HG03108 (cell line): Measurements from ENCODE around the gene KIF3A.
A peak's percentile ranks its signal among the peaks of the same experiment; 100 is the strongest.

Experiments
- ATAC-seq: cut with Tn5 transposase; IDR thresholded peaks from one replicate; pipeline ENCODE4 v1.9.1; 2021; ENCODE audit warnings: moderate library complexity; ENCODE audit not compliant: unreplicated experiment

The KIF3A gene

GRCh38 chr5:132665574-132666080, 71.7 kb downstream of the KIF3A start:
- no peak for ATAC-seq

GRCh38 chr5:132664696-132665209, 72.6 kb downstream of the KIF3A start:
- ATAC-seq, result no peak

- ATAC-seq, result peak; percentile 44
Measured at GRCh38 chr5:132663771-132664695, 73.3 kb downstream of the KIF3A start.

- ATAC-seq, result peak; percentile 59
Measured at GRCh38 chr5:132662925-132663770, 74.2 kb downstream of the KIF3A start.

GRCh38 chr5:132662004-132662401, 75.3 kb downstream of the KIF3A start:
- ATAC-seq, result no peak

GRCh38 chr5:132661231-132662003, 75.9 kb downstream of the KIF3A start:
- no peak for ATAC-seq

GRCh38 chr5:132659598-132660493, 77.5 kb downstream of the KIF3A start:
- no peak for ATAC-seq

GRCh38 chr5:132658381-132659302, 78.7 kb downstream of the KIF3A start:
- no peak for ATAC-seq

GRCh38 chr5:132657676-132658380, 79.5 kb downstream of the KIF3A start, which contains the start of gene IL13:
Gene IL13 (plus strand): TSS chr5:132658173. CDS start chr5:132658187, 14 bp downstream.
- no peak for ATAC-seq

- no peak for ATAC-seq
Measured at GRCh38 chr5:132656774-132657355, 80.5 kb downstream of the KIF3A start.

GRCh38 chr5:132655821-132656773, 81.2 kb downstream of the KIF3A start:
- ATAC-seq, result no peak

- no peak for ATAC-seq
Measured at GRCh38 chr5:132653716-132654115, 83.6 kb downstream of the KIF3A start.

GRCh38 chr5:132651838-132652469, 85.4 kb downstream of the KIF3A start:
- ATAC-seq, result no peak

GRCh38 chr5:132648355-132648754, 89.0 kb downstream of the KIF3A start:
- no peak for ATAC-seq

GRCh38 chr5:132647473-132647872, 89.9 kb downstream of the KIF3A start:
- no peak for ATAC-seq
